Temporal lobe (tissue), 1 donor: Measurements from ENCODE around the gene BORCS6. TPM values are rescaled to one million over a fixed set of nuclear protein-coding genes. Genes with fewer than 3 reads are reported as not detected.

Experiments
- total RNA-seq: library from RNA; depleted of rRNA; stranded (reverse); fragments of >200 nt; gene quantifications from one replicate; pipeline ENCODE4 v1.2.3, GENCODE V29; 2014

The BORCS6 gene
- total RNA-seq, 1 donor from 2014 or later = 4.2 TPM

Other genes starting within 250 kb of the BORCS6 start
- 0.25 TPM for gene GUCY2D, start 187.6 kb downstream of the BORCS6 start, total RNA-seq
- gene ALOX15B, start 151.1 kb downstream of the BORCS6 start, total RNA-seq = not detected
- gene ALOX12B, start 102.5 kb downstream of the BORCS6 start, total RNA-seq = not detected
- gene ALOXE3, start 71.7 kb downstream of the BORCS6 start, total RNA-seq = 0.74 TPM
- 0.98 TPM for gene HES7, start 66.1 kb downstream of the BORCS6 start, total RNA-seq
- 15.5 TPM for gene PER1, start 37.8 kb downstream of the BORCS6 start, total RNA-seq
- gene VAMP2, start 27.2 kb downstream of the BORCS6 start, total RNA-seq = 62.2 TPM
- gene TMEM107, start 13.8 kb downstream of the BORCS6 start, total RNA-seq = 11.6 TPM
- gene AURKB, start 20.4 kb upstream of the BORCS6 start, total RNA-seq = 1.5 TPM
- gene CTC1, start 57.9 kb upstream of the BORCS6 start, total RNA-seq = 11.8 TPM
- gene PFAS, start 59.1 kb upstream of the BORCS6 start, total RNA-seq = 34.7 TPM
- gene RANGRF, start 98.5 kb upstream of the BORCS6 start, total RNA-seq = 6.9 TPM
- gene SLC25A35, start 105.2 kb upstream of the BORCS6 start, total RNA-seq = under 0.01 TPM
- gene ARHGEF15, start 120.1 kb upstream of the BORCS6 start, total RNA-seq = 0.98 TPM
- not detected for gene ODF4, start 149.7 kb upstream of the BORCS6 start, total RNA-seq
- 3,437 TPM for gene RPL26, start 193.0 kb upstream of the BORCS6 start, total RNA-seq
- gene RNF222, start 207.6 kb upstream of the BORCS6 start, total RNA-seq = not detected
- gene NDEL1, start 245.7 kb upstream of the BORCS6 start, total RNA-seq = 36.1 TPM